PC-9 (cell line): ENCODE results near the gene TSR3. TPM values are rescaled to one million over a fixed set of nuclear protein-coding genes. Genes with fewer than 3 reads are reported as not detected.

ENCODE experiments used
- BruUV-seq: library from RNA; stranded (reverse); fragments of 400-500 nt; replicated peaks from 2 replicates; lab custom pipeline; 2021; lab: Mats Ljungman, UMichigan
- CTCF ChIA-PET: fragments of 300-600 bp; sonication (Branson Sonifier 250); formaldehyde crosslinking; loops from one replicate; lab custom pipeline; 2022; ENCODE audit warnings: antibody characterized with exemption; lab: Charles Lee
- POLR2A ChIA-PET: fragments of 300-600 bp; sonication (Branson Sonifier 250); formaldehyde crosslinking; loops from one replicate; lab custom pipeline; 2022; ENCODE audit warnings: antibody characterized with exemption; ENCODE audit not compliant: unreplicated experiment; lab: Charles Lee
- DNase-seq, 2 experiments: peaks; one replicate each; pipeline versions ENCODE4 v3.0.0 to v3.0.0-alpha.2; 2015 to 2022; ENCODE audit warnings: mixed read lengths in 1 of 2
- H2AFZ ChIP-seq: fragments of 200-600 bp; sonication (generic); 2 replicates; pipeline ENCODE4 v1.8.1; 2017; ENCODE audit warnings: antibody characterized with exemption
- H3F3A ChIP-seq: fragments of 200-600 bp; sonication (generic); 2 replicates; pipeline ENCODE4 v1.8.1; 2017; ENCODE audit warnings: antibody characterized with exemption, mild to moderate bottlenecking, low read depth; ENCODE audit not compliant: insufficient read depth
- H3K27ac ChIP-seq: fragments of 200-600 bp; sonication (generic); 2 replicates; pipeline ENCODE4 v1.6.1; 2016; ENCODE audit warnings: mixed run types
- H3K27me3 ChIP-seq: fragments of 200-600 bp; sonication (generic); 2 replicates; pipeline ENCODE4 v1.6.1; 2016; ENCODE audit warnings: low read depth, mixed run types; ENCODE audit not compliant: insufficient read depth
- H3K36me3 ChIP-seq: fragments of 200-600 bp; sonication (generic); 2 replicates; pipeline ENCODE4 v1.6.1; 2016; ENCODE audit warnings: low read depth, mixed run types
- H3K4me1 ChIP-seq: fragments of 200-600 bp; sonication (generic); replicated peaks from 2 replicates; pipeline ENCODE4 v1.6.1; 2016; ENCODE audit warnings: mixed run types; ENCODE audit not compliant: insufficient read depth
- H3K4me2 ChIP-seq: fragments of 200-600 bp; sonication (generic); 2 replicates; pipeline ENCODE4 v1.6.1; 2017; ENCODE audit warnings: mixed run types
- H3K4me3 ChIP-seq: fragments of 200-600 bp; sonication (generic); 2 replicates; pipeline ENCODE4 v1.6.1; 2016; ENCODE audit warnings: mixed run types
- H3K79me2 ChIP-seq: fragments of 200-600 bp; sonication (generic); 2 replicates; pipeline ENCODE4 v1.6.1; 2017; ENCODE audit warnings: low read depth, mixed run types
- H3K9me2 ChIP-seq: fragments of 200-600 bp; sonication (generic); 2 replicates; pipeline ENCODE4 v1.8.1; 2017; ENCODE audit warnings: mild to moderate bottlenecking; ENCODE audit not compliant: insufficient read depth
- H3K9me3 ChIP-seq: fragments of 200-600 bp; sonication (generic); 2 replicates; pipeline ENCODE4 v1.8.1; 2016; ENCODE audit warnings: low read depth; ENCODE audit not compliant: insufficient read depth
- H4K20me1 ChIP-seq: fragments of 200-600 bp; sonication (generic); 2 replicates; pipeline ENCODE4 v1.8.1; 2017; ENCODE audit not compliant: insufficient read depth
- CTCF ChIP-seq: fragments of 200-600 bp; sonication (generic); conservative IDR thresholded peaks from 2 replicates; pipeline ENCODE4 v1.6.1; 2017; ENCODE audit warnings: mixed run types, antibody characterized with exemption, mild to moderate bottlenecking, moderate library complexity
- EZH2 ChIP-seq: fragments of 200-600 bp; sonication (generic); IDR thresholded peaks from 2 replicates; pipeline ENCODE4 v1.8.0; 2017; ENCODE audit warnings: antibody characterized with exemption, low read depth
- intact Hi-C: fragments of 100-400 bp; cut with micrococcal nuclease; formaldehyde crosslinking; loops from one replicate; pipeline ENCODE4 v1.10.0; 2022; ENCODE audit not compliant: unreplicated experiment
- total RNA-seq: library from RNA; stranded (reverse); gene quantifications from 2 replicates; pipeline ENCODE4 v1.2.3, GENCODE V29; 2021

The TSR3 gene
- total RNA-seq, 1 experiment from 2014 or later, result 69.5 TPM

GRCh38 chr16:1348441-1348840, 3.2 kb downstream of the TSR3 start:
- BruUV-seq, result no TSS peak
- intact Hi-C loops, result no loop called here

GRCh38 chr16:1347962-1348361, 3.7 kb downstream of the TSR3 start:
- no peak for DNase-seq
- Histone ChIP-seq H3F3A (peaks cover 6% of the 10 kb centered on the region; the same call in 1 of the 2 replicates), H3K9me3 (no peaks in the 10 kb centered on the region), H2AFZ (no peak overlapping the region), H3K4me2 (no peak overlapping the region), H4K20me1 (no peaks in the 10 kb centered on the region), H3K4me1 (peaks cover 13% of the 10 kb centered on the region), H3K9me2 (no peaks in the 10 kb centered on the region), H3K79me2 (peaks cover 25% of the 10 kb centered on the region), H3K4me3 (no peak overlapping the region), H3K27ac (no peak overlapping the region), H3K27me3 (no peaks in the 10 kb centered on the region), H3K36me3 (no peaks in the 10 kb centered on the region)
- intact Hi-C loops, result no loop called here
- BruUV-seq, result no TSS peak
- POLR2A ChIA-PET, result no interaction called here
- TF ChIP-seq CTCF (no peak), EZH2 (no peak)
- CTCF ChIA-PET, result no interaction called here

More at GRCh38 chr16:1348441-1348840, 3.2 kb downstream of the TSR3 start:
- 0 out of 2 replicates have a peak, but pooled peaks cover under 1% of the 10 kb centered on the region for H4K20me1 ChIP-seq
- H3K4me3 ChIP-seq, result no peak overlapping the region
- POLR2A ChIA-PET, result no interaction called here
- H3K27me3 ChIP-seq, result no peaks in the 10 kb centered on the region
- H3K4me2 ChIP-seq, result no peak overlapping the region
- no peaks in the 10 kb centered on the region for H3K36me3 ChIP-seq
- no peak overlapping the region for H3K27ac ChIP-seq
- no peak for DNase-seq
- CTCF ChIA-PET, result no interaction called here
- H3K9me3 ChIP-seq, result no peaks in the 10 kb centered on the region
- H2AFZ ChIP-seq, result no peak overlapping the region
- H3F3A ChIP-seq, result peaks cover 11% of the 10 kb centered on the region; the same call in 1 of the 2 replicates
- H3K79me2 ChIP-seq, result peaks cover 30% of the 10 kb centered on the region
- H3K4me1 ChIP-seq, result peaks cover 17% of the 10 kb centered on the region
- TF ChIP-seq EZH2 (no peak), CTCF (no peak)
- no peaks in the 10 kb centered on the region for H3K9me2 ChIP-seq

- H2AFZ ChIP-seq, result no peak overlapping the region
- H3K4me1 ChIP-seq, result 0 out of 2 replicates have a peak, but pooled peaks cover 12% of the 10 kb centered on the region
- H3K9me2 ChIP-seq, result no peaks in the 10 kb centered on the region
- no peaks in the 10 kb centered on the region for H3K27me3 ChIP-seq
- no peaks in the 10 kb centered on the region for H4K20me1 ChIP-seq
- POLR2A ChIA-PET, result interaction anchor here (0.7 kb wide), 1 partner anchor 9 kb away, joined by 4 read pairs; no protein-coding TSS in a partner anchor
- 0 out of 2 replicates have a peak, but pooled peaks cover 4% of the 10 kb centered on the region for H3F3A ChIP-seq
- no peak overlapping the region for H3K27ac ChIP-seq
- H3K36me3 ChIP-seq, result no peaks in the 10 kb centered on the region
- peaks cover 19% of the 10 kb centered on the region for H3K79me2 ChIP-seq
- DNase-seq, result no peak
- H3K9me3 ChIP-seq, result no peaks in the 10 kb centered on the region
- CTCF ChIA-PET, result interaction anchor here (0.6 kb wide), 1 partner anchor 641 kb away, joined by 4 read pairs; no protein-coding TSS in a partner anchor
- intact Hi-C loops, result no loop called here
- no TSS peak for BruUV-seq
- no peak overlapping the region for H3K4me2 ChIP-seq
- TF ChIP-seq EZH2 (no peak), CTCF (no peak)
- H3K4me3 ChIP-seq, result no peak overlapping the region
Observed at GRCh38 chr16:1347286-1347855, 4.3 kb downstream of the TSR3 start.
